WI38 (cell line): ENCODE data around the gene NDUFAF4.

ENCODE experiments used
- H3K4me3 ChIP-seq: 2 replicates; pipeline ENCODE4 v1.5.1; 2011; ENCODE audit warnings: low read depth, mild to moderate bottlenecking, control low read depth, low read length
- CTCF ChIP-seq: IDR thresholded peaks from 2 replicates; pipeline ENCODE4 v1.5.1; 2012; ENCODE audit warnings: low read depth, mild to moderate bottlenecking, control low read depth, low read length

The NDUFAF4 gene

GRCh38 chr6:96923400-96923799 is 25.7 kb upstream of the NDUFAF4 start:
- H3K4me3 ChIP-seq = no peak overlapping the region
- no peak for TF ChIP-seq CTCF

DNA sequence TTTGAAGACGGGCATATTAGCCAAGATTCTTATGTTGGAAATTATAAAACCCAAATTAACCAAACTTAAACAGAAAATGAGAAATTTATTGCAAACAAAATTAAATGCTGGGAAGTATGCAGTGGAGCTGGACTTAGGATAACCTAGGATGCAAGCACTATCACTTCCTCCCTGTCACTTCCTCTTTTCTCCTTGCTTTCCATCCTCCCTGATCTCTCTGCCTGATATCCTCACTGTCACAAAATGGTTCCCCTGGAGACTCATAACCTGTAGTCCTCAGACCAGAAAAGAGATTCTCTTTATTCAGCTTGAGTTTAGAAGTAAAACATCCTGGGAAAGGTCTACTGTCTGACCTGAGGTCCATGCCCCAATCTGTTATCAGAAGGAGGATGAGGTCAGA is 19.4 kb upstream of the NDUFAF4 start:
- TF ChIP-seq CTCF = no peak
- H3K4me3 ChIP-seq = no peak overlapping the region

- no peak overlapping the region for H3K4me3 ChIP-seq
- no peak for TF ChIP-seq CTCF
Observed at GRCh38 chr6:96913621-96914020, 15.9 kb upstream of the NDUFAF4 start.

DNA sequence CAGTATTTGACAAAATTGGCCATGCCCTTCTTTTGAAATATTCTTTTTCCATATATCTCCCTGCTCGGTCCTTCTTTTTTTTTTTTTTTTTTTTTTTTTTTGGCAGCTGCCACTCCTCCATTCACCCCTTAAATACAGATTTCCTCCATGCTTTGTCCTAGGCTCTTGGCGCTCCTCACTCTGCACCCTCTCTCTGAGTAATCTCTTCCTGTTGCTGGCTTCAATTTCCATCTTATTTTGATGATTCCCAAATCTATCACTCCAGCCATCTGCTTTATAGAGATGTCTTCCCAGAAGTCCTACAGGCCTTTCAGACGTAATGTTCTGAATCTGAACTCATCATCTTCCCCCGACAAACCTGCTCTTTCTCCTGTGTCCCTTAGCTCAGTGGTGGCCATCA is 14.1 kb upstream of the NDUFAF4 start:
- no peak overlapping the region for H3K4me3 ChIP-seq
- TF ChIP-seq CTCF = no peak

GRCh38 chr6:96911171-96911570 is 13.5 kb upstream of the NDUFAF4 start:
- TF ChIP-seq CTCF = no peak
- no peak overlapping the region for H3K4me3 ChIP-seq

- no peak for TF ChIP-seq CTCF
Observed at GRCh38 chr6:96909811-96910210, 12.1 kb upstream of the NDUFAF4 start.

GRCh38 chr6:96907498-96907897 is 9.8 kb upstream of the NDUFAF4 start:
- H3K4me3 ChIP-seq = no peak overlapping the region
- TF ChIP-seq CTCF = no peak

More at GRCh38 chr6:96909811-96910210, 12.1 kb upstream of the NDUFAF4 start:
- H3K4me3 ChIP-seq = no peak overlapping the region
